B cell (primary cell): ENCODE results near the gene ORMDL2.

Source experiments
- CTCF ChIP-seq: fragments of 200-600 bp; IDR thresholded peaks from one replicate; pipeline ENCODE4 v1.8.0; 2022; ENCODE audit warnings: antibody characterized with exemption, mild to moderate bottlenecking
- EZH2 ChIP-seq: IDR thresholded peaks from 2 replicates; pipeline ENCODE4 v1.6.1; 2012; ENCODE audit warnings: borderline replicate concordance, low read depth, mild to moderate bottlenecking, moderate library complexity, low read length; ENCODE audit not compliant: insufficient read depth, poor library complexity, severe bottlenecking

GRCh38 chr12:55847603-55848291, 29.9 kb downstream of the ORMDL2 start:
- TF ChIP-seq CTCF (no peak), EZH2 (no peak)
